Limb (tissue), 2 donors: ENCODE measurements around the gene GALNT10.

Experiments used
- DNase-seq, 2 donors: peaks; one replicate each; pipeline ENCODE4 v3.0.0-alpha.2; 2016; ENCODE audit errors: extremely low spot score in 2 of 2

Gene GALNT10

GRCh38 chr5:154293219-154293618 is 102.7 kb downstream of the GALNT10 start:
- DNase-seq = no peak

GRCh38 chr5:154295551-154295950 is 105.0 kb downstream of the GALNT10 start:
- DNase-seq = no peak

- no peak for DNase-seq
Observed at GRCh38 chr5:154296525-154297159, 106.1 kb downstream of the GALNT10 start.

- no peak for DNase-seq
Observed at GRCh38 chr5:154298065-154298464, 107.5 kb downstream of the GALNT10 start.

GRCh38 chr5:154300207-154300883 is 109.8 kb downstream of the GALNT10 start:
- no peak for DNase-seq

GRCh38 chr5:154301726-154302125 is 111.2 kb downstream of the GALNT10 start:
- DNase-seq = no peak

- peak; percentile 27 to 60 for DNase-seq
Observed at GRCh38 chr5:154302161-154302560, 111.6 kb downstream of the GALNT10 start.

- no peak for DNase-seq
Observed at GRCh38 chr5:154303133-154303532, 112.6 kb downstream of the GALNT10 start.

- no peak for DNase-seq
Observed at GRCh38 chr5:154308443-154309370, 118.2 kb downstream of the GALNT10 start.

GRCh38 chr5:154309371-154309745 is 118.8 kb downstream of the GALNT10 start:
- DNase-seq = no peak

GRCh38 chr5:154309805-154310204 is 119.3 kb downstream of the GALNT10 start:
- DNase-seq = no peak

- no peak for DNase-seq
Observed at GRCh38 chr5:154311362-154311761, 120.8 kb downstream of the GALNT10 start.

- no peak for DNase-seq
Observed at GRCh38 chr5:154312000-154312399, 121.5 kb downstream of the GALNT10 start.

GRCh38 chr5:154312576-154312975 is 122.0 kb downstream of the GALNT10 start:
- DNase-seq = no peak

GRCh38 chr5:154313360-154314017 is 123.0 kb downstream of the GALNT10 start:
- DNase-seq = no peak

GRCh38 chr5:154315196-154315595 is 124.7 kb downstream of the GALNT10 start:
- DNase-seq = no peak

GRCh38 chr5:154315756-154316155 is 125.2 kb downstream of the GALNT10 start:
- DNase-seq = no peak

GRCh38 chr5:154316223-154316935 is 125.8 kb downstream of the GALNT10 start:
- DNase-seq = no peak

- DNase-seq = no peak
Observed at GRCh38 chr5:154317916-154318315, 127.4 kb downstream of the GALNT10 start.

GRCh38 chr5:154318691-154319090 is 128.2 kb downstream of the GALNT10 start:
- no peak for DNase-seq

- no peak for DNase-seq
Observed at GRCh38 chr5:154319736-154320135, 129.2 kb downstream of the GALNT10 start.
